ENCODE results near the gene CTDNEP1.

Gene CTDNEP1

DNA sequence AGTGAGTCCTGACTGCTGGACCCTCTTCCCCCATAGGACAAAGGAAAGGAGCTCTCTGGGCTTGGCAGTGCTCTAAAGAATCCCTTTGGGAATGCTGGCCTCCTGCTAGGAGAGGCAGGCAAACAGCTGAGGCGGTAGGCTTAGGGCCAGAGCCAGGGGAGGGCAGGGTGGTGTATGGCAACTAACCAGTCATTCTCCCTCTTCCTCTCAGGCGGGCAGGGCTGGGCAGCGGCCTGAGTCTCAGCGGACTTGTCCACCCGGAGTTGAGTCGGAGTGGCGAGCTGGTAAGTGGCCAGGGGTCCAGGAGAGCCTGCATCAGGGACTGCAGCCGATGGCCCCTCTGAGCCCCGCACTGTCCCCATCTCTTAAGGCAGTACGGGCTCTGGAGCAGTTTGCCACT lies 27.4 kb downstream of the CTDNEP1 start:
- DNase-seq (ENCODE audit: insufficient read length, low spot score): no peak
- TF ChIP-seq, protein P1, sequence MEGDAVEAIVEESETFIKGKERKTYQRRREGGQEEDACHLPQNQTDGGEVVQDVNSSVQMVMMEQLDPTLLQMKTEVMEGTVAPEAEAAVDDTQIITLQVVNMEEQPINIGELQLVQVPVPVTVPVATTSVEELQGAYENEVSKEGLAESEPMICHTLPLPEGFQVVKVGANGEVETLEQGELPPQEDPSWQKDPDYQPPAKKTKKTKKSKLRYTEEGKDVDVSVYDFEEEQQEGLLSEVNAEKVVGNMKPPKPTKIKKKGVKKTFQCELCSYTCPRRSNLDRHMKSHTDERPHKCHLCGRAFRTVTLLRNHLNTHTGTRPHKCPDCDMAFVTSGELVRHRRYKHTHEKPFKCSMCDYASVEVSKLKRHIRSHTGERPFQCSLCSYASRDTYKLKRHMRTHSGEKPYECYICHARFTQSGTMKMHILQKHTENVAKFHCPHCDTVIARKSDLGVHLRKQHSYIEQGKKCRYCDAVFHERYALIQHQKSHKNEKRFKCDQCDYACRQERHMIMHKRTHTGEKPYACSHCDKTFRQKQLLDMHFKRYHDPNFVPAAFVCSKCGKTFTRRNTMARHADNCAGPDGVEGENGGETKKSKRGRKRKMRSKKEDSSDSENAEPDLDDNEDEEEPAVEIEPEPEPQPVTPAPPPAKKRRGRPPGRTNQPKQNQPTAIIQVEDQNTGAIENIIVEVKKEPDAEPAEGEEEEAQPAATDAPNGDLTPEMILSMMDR (IDR thresholded peaks at IDR 0.05; ENCODE audit: insufficient read depth, missing control alignments): no peak
- FAIRE-seq: no peak

DNA sequence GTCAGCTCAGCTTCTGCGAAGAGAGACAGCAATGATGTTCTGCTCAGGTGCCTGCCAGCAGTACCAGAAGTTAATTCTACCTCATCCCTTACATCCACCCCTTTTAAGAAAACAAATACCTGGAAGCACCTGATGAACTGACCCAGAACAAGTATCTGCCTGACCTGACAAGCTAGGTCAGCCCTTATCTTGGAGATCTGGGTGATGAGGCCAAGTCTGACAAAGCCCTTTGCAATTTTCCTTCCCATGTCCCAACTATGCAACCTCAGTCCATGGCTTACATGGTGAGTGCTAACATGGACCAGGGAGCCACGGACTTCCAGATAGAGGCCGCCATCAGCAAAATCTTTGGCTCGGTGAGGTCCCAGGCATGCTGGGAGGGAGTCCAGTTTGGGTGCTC lies 28.2 kb downstream of the CTDNEP1 start:
- TF ChIP-seq, protein P1 (IDR thresholded peaks at IDR 0.05; ENCODE audit: insufficient read depth, missing control alignments): no peak
- no peak for DNase-seq (ENCODE audit: insufficient read length, low spot score)
- FAIRE-seq: no peak

DNA sequence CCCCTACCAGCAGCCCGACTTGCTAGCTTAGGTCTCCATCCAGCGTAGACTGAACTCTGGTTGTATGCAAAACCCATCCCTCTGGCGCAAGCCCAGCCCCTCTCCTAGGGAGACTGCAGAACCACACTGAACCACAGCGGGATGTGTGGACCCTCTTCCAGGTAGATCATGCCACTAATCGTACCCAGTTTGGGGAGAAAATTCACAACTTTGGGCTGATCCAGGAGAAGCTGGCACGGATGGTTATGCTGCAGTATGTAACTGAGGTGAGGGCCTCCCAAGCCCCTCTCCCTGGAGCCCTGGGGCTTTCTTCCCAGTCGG lies 28.6 kb downstream of the CTDNEP1 start:
- TF ChIP-seq, protein P1 (IDR thresholded peaks at IDR 0.05; ENCODE audit: insufficient read depth, missing control alignments): no peak
- DNase-seq (ENCODE audit: insufficient read length, low spot score): no peak
- FAIRE-seq: no peak

DNA sequence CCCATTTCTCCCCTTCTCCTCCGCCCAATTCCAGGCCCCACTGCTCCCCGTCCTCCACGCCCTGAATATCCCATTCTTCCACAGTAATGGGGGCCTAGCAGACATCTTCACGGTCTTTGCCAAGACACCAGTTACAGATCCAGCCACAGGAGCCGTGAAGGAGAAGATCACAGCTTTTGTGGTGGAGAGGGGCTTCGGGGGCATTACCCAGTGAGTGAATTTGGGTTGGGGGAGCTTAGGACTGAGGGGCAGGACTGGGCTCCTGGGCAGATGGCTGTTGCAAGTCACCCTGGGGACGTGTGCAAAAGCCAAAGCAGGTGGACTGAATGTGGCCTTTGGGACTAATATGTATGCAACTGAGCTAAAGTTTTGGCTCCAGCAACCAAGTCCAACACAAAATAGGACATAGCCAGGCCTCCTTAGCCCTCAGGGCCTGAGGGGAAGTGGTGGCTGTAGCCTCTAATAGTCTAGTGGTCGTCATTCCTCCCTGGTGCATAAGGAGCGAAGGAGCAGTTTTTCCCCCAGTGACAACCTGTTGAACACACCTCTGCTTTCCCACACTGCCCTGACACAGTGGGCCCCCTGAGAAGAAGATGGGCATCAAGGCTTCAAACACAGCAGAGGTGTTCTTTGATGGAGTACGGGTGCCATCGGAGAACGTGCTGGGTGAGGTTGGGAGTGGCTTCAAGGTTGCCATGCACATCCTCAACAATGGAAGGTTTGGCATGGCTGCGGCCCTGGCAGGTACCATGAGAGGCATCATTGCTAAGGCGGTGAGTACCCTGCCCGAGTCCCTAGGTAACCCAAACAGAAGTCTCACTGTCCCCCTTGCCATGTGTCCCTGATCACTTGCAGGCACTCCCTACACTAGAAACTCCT lies 29.2 kb downstream of the CTDNEP1 start:
- TF ChIP-seq, protein P1 (IDR thresholded peaks at IDR 0.05; ENCODE audit: insufficient read depth, missing control alignments): no peak
- DNase-seq (ENCODE audit: insufficient read length, low spot score) (no peak), FAIRE-seq (no peak)

DNA sequence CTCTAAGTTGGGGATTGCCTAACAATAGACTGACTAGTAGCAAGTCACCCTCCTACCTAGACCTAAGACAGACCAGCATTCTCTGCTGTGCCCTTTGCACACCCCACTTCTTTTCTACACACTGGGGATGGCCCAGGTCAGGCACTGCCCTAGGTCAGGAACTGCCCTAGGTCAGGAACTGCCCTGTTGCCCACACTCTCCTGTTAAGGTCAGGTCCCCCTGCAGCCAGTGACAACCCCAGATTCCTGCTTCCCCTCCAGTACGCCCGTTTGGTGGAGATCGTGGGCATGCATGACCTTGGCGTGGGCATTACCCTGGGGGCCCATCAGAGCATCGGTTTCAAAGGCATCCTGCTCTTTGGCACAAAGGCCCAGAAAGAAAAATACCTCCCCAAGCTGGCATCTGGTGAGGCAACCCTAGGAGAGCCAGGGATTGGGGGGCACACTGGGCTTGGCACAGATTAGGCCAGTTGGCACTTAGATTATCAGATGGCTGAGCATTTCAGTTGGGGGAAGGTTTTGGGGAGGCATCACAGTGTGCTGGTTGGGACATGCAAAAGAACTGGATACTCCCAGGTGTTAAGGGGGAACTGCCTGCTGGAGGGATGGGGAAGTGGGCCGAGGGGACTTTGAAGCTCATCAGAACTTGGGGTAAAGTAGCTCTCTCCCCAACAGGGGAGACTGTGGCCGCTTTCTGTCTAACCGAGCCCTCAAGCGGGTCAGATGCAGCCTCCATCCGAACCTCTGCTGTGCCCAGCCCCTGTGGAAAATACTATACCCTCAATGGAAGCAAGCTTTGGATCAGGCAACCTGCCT lies 30.0 kb downstream of the CTDNEP1 start:
- FAIRE-seq: no peak
- no peak for DNase-seq (ENCODE audit: insufficient read length, low spot score)
- TF ChIP-seq, protein P1 (IDR thresholded peaks at IDR 0.05; ENCODE audit: insufficient read depth, missing control alignments): no peak

DNA sequence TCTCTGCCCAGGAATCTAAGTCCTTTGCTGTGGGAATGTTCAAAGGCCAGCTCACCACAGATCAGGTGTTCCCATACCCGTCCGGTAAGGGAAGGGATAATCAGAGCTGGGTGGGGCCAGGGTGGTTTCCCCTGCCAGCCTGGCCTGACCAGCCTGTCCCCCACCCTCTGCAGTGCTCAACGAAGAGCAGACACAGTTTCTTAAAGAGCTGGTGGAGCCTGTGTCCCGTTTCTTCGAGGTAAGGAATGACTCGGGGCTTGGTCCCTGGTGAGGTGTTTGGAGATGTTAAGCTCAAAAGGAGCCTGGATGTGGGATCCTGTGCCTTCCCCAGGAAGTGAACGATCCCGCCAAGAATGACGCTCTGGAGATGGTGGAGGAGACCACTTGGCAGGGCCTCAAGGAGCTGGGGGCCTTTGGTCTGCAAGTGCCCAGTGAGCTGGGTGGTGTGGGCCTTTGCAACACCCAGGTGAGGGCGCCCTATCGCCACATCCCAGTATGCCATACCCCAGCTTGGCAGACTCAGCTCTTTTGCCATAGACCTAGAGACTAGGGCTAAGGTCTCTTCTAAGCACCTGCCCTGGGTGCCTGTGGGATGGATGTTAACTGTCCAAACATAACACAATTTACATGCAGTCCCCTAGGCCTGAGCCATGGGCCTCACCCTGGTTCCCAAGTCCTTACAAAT lies 30.8 kb downstream of the CTDNEP1 start:
- FAIRE-seq: no peak

More for the DNA sequence above, 30.8 kb downstream of the CTDNEP1 start:
- no peak for DNase-seq (ENCODE audit: insufficient read length, low spot score)
- TF ChIP-seq, protein P1 (IDR thresholded peaks at IDR 0.05; ENCODE audit: insufficient read depth, missing control alignments): peak; percentile 41
